Cardiac muscle cell (in vitro differentiated cells and primary cell): ENCODE results near the gene ELAPOR2. TPM values are rescaled to one million over a fixed set of nuclear protein-coding genes. Genes with fewer than 3 reads are reported as not detected.
"Not testable (repeated sequence)": the region's sequence is repeated elsewhere in the genome, so short reads cannot be mapped to it uniquely, and the experiment has no call there.

Experiments
- DNase-seq, 2 donors: peaks; one replicate each; pipeline versions ENCODE4 v3.0.0 to v3.0.0-alpha.2; 2010 to 2017; ENCODE audit warnings: low read depth in 1 of 2, low spot score in 1 of 2
- H3K27ac ChIP-seq: fragments of 200-600 bp; sonication (generic); 2 replicates; pipeline ENCODE4 v1.5.1; 2016
- H3K27me3 ChIP-seq: fragments of 200-600 bp; sonication (generic); 2 replicates; pipeline ENCODE4 v1.6.0; 2016; ENCODE audit warnings: control low read depth
- H3K36me3 ChIP-seq: fragments of 200-600 bp; sonication (generic); 2 replicates; pipeline ENCODE4 v1.5.1; 2016; ENCODE audit warnings: control low read depth
- H3K4me1 ChIP-seq: fragments of 200-600 bp; sonication (generic); 2 replicates; pipeline ENCODE4 v1.8.1; 2017; ENCODE audit warnings: low read depth, mild to moderate bottlenecking, mixed run types
- H3K4me3 ChIP-seq: fragments of 200-600 bp; sonication (generic); 2 replicates; pipeline ENCODE4 v1.5.1; 2016; ENCODE audit warnings: mild to moderate bottlenecking
- H3K9me3 ChIP-seq: fragments of 200-600 bp; sonication (generic); 2 replicates; pipeline ENCODE4 v1.5.1; 2017; ENCODE audit warnings: low read depth, mild to moderate bottlenecking, control low read depth
- CTCF ChIP-seq: IDR thresholded peaks from 2 replicates; pipeline ENCODE4 v1.5.1; 2012; ENCODE audit warnings: low read depth, mild to moderate bottlenecking, low read length
- polyA plus RNA-seq: library from polyadenylated mRNA; unstranded; fragments of >200 nt; fragmentation: Nextera tagmentation; extraction: Ambion mirVana; gene quantifications from 2 replicates; pipeline ENCODE4 v1.2.1, GENCODE V29; 2016
- total RNA-seq: library from RNA; depleted of rRNA; stranded (reverse); fragments of >200 nt; gene quantifications from 2 replicates; pipeline ENCODE4 v1.2.3, GENCODE V29; 2016

Gene ELAPOR2
- total and polyA plus RNA-seq, 2 experiments from 2014 or later = 35.8 to 50.6 TPM

GRCh38 chr7:87100326-87100725 is 40.9 kb upstream of the ELAPOR2 start:
- H3K36me3 ChIP-seq = no peaks in the 10 kb centered on the region
- H3K27ac ChIP-seq = no peak overlapping the region
- H3K4me3 ChIP-seq = no peak overlapping the region
- H3K4me1 ChIP-seq = no peaks in the 10 kb centered on the region
- no peak for TF ChIP-seq CTCF
- peaks cover 14% of the 10 kb centered on the region for H3K27me3 ChIP-seq
- DNase-seq = no peak
- H3K9me3 ChIP-seq = no peaks in the 10 kb centered on the region

GRCh38 chr7:87097375-87097774 is 37.9 kb upstream of the ELAPOR2 start:
- H3K27me3 ChIP-seq = peaks cover 14% of the 10 kb centered on the region
- not testable (repeated sequence) for H3K9me3 ChIP-seq, H3K36me3 ChIP-seq, H3K4me3 ChIP-seq, H3K27ac ChIP-seq, DNase-seq, H3K4me1 ChIP-seq

- Histone ChIP-seq H3K9me3 (no peaks in the 10 kb centered on the region), H3K27ac (no peak overlapping the region), H3K36me3 (no peaks in the 10 kb centered on the region), H3K27me3 (no peaks in the 10 kb centered on the region), H3K4me3 (no peak overlapping the region), H3K4me1 (no peaks in the 10 kb centered on the region)
- no peak for TF ChIP-seq CTCF
- no peak for DNase-seq
These were observed 34.9 kb upstream of the ELAPOR2 start for GRCh38 chr7:87094322-87094721.

- no peak overlapping the region for H3K4me3 ChIP-seq
These were observed 33.2 kb upstream of the ELAPOR2 start for GRCh38 chr7:87092568-87093091.

GRCh38 chr7:87091487-87092066 is 32.1 kb upstream of the ELAPOR2 start:
- H3K9me3 ChIP-seq = no peaks in the 10 kb centered on the region
- H3K4me3 ChIP-seq = no peak overlapping the region
- TF ChIP-seq CTCF = no peak
- H3K27ac ChIP-seq = no peak overlapping the region
- H3K36me3 ChIP-seq = no peaks in the 10 kb centered on the region
- no peaks in the 10 kb centered on the region for H3K27me3 ChIP-seq
- no peaks in the 10 kb centered on the region for H3K4me1 ChIP-seq
- DNase-seq = no peak

More at GRCh38 chr7:87092568-87093091, 33.2 kb upstream of the ELAPOR2 start:
- Histone ChIP-seq H3K27ac (no peak overlapping the region), H3K36me3 (no peaks in the 10 kb centered on the region), H3K9me3 (no peaks in the 10 kb centered on the region), H3K4me1 (no peaks in the 10 kb centered on the region), H3K27me3 (no peaks in the 10 kb centered on the region)
- no peak for DNase-seq
- TF ChIP-seq CTCF = no peak

- H3K4me3 ChIP-seq = no peak overlapping the region
- no peaks in the 10 kb centered on the region for H3K9me3 ChIP-seq
- no peak for TF ChIP-seq CTCF
- no peak overlapping the region for H3K27ac ChIP-seq
- no peaks in the 10 kb centered on the region for H3K36me3 ChIP-seq
- peak in 1 of 2 donors; percentile 6 for DNase-seq
- no peaks in the 10 kb centered on the region for H3K27me3 ChIP-seq
- no peaks in the 10 kb centered on the region for H3K4me1 ChIP-seq
These were observed 24.5 kb upstream of the ELAPOR2 start for GRCh38 chr7:87083865-87084519.
